Measurements from ENCODE around the gene PLEKHA7. TPM values are rescaled to one million over a fixed set of nuclear protein-coding genes. Genes with fewer than 3 reads are reported as not detected.
A peak's percentile ranks its signal among the peaks of the same experiment; 100 is the strongest.

PLEKHA7 gene
- total RNA-seq, 6 experiments from 2014 or later: 12.7 to 26.7 (median 21.5) TPM

GRCh38 chr11:16938061-16938460 is 76.2 kb downstream of the PLEKHA7 start:
- intact Hi-C loops (cut with DNase I): no loop called here
- peaks cover 0 to 25% (median 9%) of the 10 kb centered on the region in 4 donors for H3K4me1 ChIP-seq
- TF ChIP-seq POLR2A (IDR thresholded peaks at IDR 0.05): no peak
- TF ChIP-seq CTCF (IDR thresholded peaks at IDR 0.05): no peak
- 89% methylated on average over 2 of the region's 3 CpGs for WGBS (ENCODE audit: insufficient coverage, low coverage, low lambda C conversion rate, missing lambda C conversion rate)
- no peaks in the 10 kb centered on the region for H3K9me3 ChIP-seq
- no peaks in the 10 kb centered on the region for H3K27me3 ChIP-seq
- DNase-seq (no peak), ATAC-seq (no peak)
- H3K4me3 ChIP-seq: no peak overlapping the region
- no peaks in the 10 kb centered on the region for H3K36me3 ChIP-seq
- H3K27ac ChIP-seq: no peak overlapping the region

- H3K27me3 ChIP-seq: no peaks in the 10 kb centered on the region
- ATAC-seq (peak; percentile 66 to 84 (median 80)), DNase-seq (no peak)
- no peak overlapping the region for H3K27ac ChIP-seq
- H3K4me3 ChIP-seq: no peak overlapping the region
- no peaks in the 10 kb centered on the region for H3K36me3 ChIP-seq
- peaks cover 0 to 25% (median 9%) of the 10 kb centered on the region in 4 donors for H3K4me1 ChIP-seq
- H3K9me3 ChIP-seq: no peaks in the 10 kb centered on the region
- intact Hi-C loops (cut with DNase I): no loop called here
- TF ChIP-seq CTCF (IDR thresholded peaks at IDR 0.05) (no peak), POLR2A (IDR thresholded peaks at IDR 0.05) (no peak)
- 33% methylated on average over 1 of the region's 1 CpG for WGBS (ENCODE audit: insufficient coverage, low coverage, low lambda C conversion rate, missing lambda C conversion rate)
Observed at GRCh38 chr11:16936643-16937042, 77.6 kb downstream of the PLEKHA7 start.

GRCh38 chr11:16935518-16936302 is 78.5 kb downstream of the PLEKHA7 start:
- Histone ChIP-seq H3K4me1 (peaks cover 0 to 25% (median 9%) of the 10 kb centered on the region in 4 donors), H3K27me3 (no peaks in the 10 kb centered on the region), H3K4me3 (no peak overlapping the region), H3K9me3 (no peaks in the 10 kb centered on the region), H3K36me3 (no peaks in the 10 kb centered on the region), H3K27ac (no peak overlapping the region)
- 15% methylated on average over 5 of the region's 6 CpGs for WGBS (ENCODE audit: insufficient coverage, low coverage, low lambda C conversion rate, missing lambda C conversion rate)
- ATAC-seq (peak; percentile 76 to 81 (median 78)), DNase-seq (no peak)
- TF ChIP-seq CTCF (IDR thresholded peaks at IDR 0.05): peak; percentile 61 to 66 (median 64)
- no peak for TF ChIP-seq POLR2A (IDR thresholded peaks at IDR 0.05)
- intact Hi-C loops (cut with DNase I): no loop called here

GRCh38 chr11:16933756-16934603 is 80.2 kb downstream of the PLEKHA7 start:
- no peak for DNase-seq
- Histone ChIP-seq H3K27ac (peak overlapping the region in 1 of 3 donors; percentile 25), H3K36me3 (no peaks in the 10 kb centered on the region), H3K4me1 (peaks cover 0 to 25% (median 9%) of the 10 kb centered on the region in 4 donors), H3K27me3 (no peaks in the 10 kb centered on the region), H3K4me3 (no peak overlapping the region), H3K9me3 (no peaks in the 10 kb centered on the region)
- WGBS (ENCODE audit: insufficient coverage, low coverage, low lambda C conversion rate, missing lambda C conversion rate): 72% methylated on average over 7 of the region's 8 CpGs
- TF ChIP-seq POLR2A (IDR thresholded peaks at IDR 0.05): no peak
- no peak for TF ChIP-seq CTCF (IDR thresholded peaks at IDR 0.05)
- ATAC-seq: peak in 3 of 4 donors; percentile 20 to 57 (median 50)
- intact Hi-C loops (cut with DNase I): no loop called here

Data from right lobe of liver (tissue), 6 donors.